COLO668 (cell line): ENCODE data around the gene EEA1.
A peak's percentile ranks its signal among the peaks of the same experiment; 100 is the strongest.
"Not testable (repeated sequence)": the region's sequence is repeated elsewhere in the genome, so short reads cannot be mapped to it uniquely, and the experiment has no call there.

Experiments
- DNase-seq: peaks from one replicate; lab custom pipeline; 2025; ENCODE audit not compliant: unreplicated experiment; lab: John Stamatoyannopoulos, UW

EEA1 gene

DNA sequence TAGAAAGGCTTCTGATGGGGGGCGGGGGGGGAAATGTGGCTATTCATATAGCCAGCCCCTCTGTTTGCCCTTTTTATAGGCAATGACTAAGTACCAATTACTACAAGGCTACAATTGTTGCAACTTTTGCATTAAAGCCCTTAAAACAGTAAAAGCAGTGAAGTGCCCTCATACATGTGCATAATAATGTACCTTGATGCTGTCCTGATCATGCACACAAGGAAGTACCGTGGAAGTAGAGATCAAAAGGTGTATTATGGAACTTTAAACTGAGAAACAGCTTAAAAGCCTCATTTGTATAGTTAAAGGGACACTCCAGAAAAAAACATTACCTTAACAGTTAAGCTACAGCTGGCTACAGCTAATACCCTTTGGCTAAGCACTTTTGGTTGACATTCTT, 114.5 kb downstream of the EEA1 start:
- DNase-seq = no peak

DNA sequence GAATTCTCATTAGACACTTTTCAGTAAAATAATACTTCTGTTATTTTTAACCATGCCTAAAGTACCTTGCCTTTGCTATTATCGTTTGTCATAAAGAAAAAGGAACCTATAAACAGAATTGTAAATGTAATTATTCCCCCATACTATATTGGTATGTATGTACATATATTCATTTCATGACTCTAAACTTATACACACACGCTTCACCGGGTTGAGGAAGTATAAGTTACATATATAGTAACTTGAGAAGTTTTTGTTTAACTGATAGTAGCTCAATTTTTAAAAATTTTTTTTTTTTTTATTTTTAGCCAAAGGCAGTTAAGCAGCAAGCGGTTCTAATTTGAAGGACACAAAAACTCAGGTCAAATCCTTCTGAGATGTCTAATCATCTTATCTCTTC, 118.7 kb downstream of the EEA1 start:
- no peak for DNase-seq

DNA sequence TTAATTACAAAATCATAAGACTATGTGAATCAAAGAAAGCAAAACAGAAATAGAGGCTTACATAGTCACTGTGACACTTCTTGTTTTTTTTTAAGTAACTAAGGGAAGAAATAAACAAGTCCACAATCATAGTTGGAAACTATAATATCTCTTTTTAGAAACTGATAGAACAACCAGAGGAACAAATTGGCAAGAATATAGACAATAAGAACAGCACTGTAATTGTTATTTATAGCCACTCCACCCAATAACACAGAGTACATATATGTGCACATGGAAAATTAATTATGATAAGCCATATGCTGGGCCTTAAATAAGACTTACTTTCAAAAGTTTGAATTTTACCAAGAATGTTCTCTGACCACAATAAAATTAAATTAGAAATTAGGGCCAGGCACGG, 125.2 kb downstream of the EEA1 start:
- DNase-seq = no peak

DNA sequence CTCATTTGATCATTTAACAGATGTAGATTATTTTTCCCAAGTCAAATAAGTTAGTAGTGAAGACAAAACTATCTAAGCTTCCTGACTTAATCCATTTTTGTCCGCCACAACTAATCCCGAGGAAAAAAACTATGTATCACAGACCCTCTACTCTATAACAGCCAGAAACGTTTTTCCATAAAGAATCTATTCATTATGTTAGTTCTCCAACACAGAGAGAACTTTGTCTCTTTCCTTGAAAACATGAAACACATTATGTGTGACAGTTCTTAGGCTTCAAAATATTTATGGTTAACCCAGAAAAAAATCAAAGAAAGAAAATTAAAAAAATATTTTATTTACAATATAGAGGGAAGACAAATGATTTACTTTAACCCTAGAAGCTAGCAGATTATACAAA, 126.2 kb downstream of the EEA1 start:
- no peak for DNase-seq

DNA sequence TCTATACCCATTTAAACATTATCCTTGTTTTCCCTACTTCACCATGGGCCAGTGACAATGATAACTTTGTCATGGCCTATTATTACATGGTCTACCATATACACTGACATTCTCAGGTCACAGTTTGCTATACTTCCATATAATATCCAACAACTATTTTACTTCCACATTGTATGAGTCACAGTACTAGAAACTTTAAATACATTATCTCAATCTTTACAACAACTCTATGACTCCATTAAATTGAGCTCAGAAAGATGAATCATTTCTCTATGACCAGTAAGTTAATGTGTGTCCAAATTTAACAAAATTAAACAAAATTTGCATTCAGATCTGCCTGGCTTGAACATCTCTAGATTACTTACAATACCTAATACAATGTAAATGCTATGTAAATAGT, 132.4 kb downstream of the EEA1 start:
- no peak for DNase-seq

DNA sequence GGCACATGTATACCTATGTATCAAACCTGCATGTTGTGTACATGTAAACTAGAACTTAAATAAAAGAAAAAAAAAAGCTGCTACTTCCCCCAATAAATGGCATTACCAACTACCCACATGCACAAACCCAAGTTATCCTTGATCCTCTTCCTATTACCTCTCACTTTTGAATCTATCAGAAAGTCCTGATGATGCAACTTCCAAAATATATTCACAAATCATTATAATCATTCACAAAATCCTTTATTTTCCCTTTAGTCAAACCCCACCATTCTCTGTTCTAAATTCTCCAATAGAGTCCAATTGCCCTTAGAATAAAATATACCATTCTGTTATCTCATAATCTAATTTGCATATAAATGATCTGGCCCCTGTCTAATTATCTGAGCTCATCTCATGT, 134.3 kb downstream of the EEA1 start:
- DNase-seq = no peak

DNA sequence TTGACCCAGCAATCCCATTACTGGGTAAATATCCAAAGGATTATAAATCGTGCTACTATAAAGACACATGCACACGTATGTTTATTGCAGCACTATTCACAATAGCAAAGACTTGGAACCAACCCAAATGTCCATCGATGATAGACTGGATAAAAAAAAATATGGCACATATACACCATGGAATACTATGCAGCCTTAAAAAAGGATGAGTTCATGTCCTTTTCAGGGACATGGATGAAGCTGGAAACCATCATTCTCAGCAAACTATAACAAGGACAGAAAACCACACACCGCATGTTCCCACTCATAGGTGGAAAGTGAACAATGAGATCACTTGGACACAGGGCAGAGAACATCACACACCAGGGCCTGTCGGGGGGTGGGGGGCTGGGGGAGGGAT, 134.7 kb downstream of the EEA1 start:
- not testable (repeated sequence) for DNase-seq

DNA sequence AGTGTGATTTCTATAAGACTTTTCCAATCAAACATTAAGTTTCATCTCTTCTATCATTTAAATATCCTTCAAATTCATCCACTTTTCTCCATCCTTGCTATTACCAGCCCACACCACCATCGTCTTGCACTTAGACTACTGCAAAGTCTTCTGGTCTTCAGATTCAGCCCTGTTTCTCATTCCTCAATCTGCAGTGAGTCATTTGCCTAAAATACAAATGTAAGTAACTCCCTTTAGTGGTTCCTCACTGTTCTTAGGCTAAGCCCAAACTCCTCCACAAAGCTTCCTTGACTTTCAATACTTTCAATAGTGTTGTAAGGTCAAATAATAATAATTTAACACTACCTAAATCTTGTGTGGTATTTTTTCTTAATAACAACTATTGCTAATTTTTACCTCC, 143.1 kb downstream of the EEA1 start:
- DNase-seq = no peak

DNA sequence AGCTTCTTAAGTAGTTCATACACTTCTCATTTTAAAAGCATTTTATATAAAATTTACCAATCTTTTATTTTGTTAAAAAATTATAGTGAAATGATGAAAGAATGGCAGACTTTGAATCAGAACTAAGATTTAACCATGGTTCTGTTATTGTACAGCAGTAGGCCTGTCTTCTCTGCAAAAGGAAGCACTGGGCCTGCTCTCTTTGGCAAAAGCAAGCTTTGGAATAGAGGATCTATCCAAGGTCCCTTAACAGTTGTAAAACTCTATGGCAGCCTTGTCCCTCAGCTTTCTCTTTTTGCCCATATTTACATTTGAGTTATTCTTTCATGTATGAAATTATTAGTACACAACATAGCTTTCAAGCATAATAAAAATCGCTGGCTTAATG, 143.5 kb downstream of the EEA1 start:
- no peak for DNase-seq

DNA sequence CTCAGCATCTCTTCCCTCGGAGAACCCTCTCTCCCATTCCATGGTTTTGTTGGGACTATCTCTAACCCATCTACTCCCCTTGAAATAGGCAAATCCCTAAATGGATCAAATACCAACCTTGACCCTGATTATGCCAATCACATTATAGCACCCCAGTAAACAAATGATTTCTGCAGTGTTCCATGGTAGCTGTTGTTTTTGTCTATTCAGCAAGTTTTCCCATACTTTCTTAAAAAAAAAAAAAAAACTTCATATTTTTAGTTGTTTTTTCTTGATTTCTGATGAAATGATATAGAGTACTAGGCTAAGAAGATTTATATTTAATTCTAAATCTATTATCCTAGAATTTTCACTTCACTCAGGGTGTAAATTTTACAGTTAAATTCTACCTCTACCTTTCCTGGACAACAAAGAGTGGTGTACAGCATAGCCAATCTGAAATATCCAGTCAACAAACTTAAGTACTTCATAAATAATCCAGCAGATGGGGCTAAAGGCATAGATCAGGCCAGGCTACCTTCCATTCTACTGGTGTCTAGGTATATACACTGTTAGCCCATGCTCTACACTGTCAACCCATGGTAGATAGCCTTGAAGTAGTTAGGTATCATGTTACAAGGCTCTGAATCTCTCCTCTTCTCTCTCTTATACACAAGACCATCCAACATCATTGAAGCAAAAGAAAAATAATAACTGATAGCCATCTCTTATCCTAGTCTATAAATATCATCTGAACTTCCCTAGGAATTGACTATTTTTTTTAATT, 144.1 kb downstream of the EEA1 start:
- DNase-seq = peak; percentile 42

DNA sequence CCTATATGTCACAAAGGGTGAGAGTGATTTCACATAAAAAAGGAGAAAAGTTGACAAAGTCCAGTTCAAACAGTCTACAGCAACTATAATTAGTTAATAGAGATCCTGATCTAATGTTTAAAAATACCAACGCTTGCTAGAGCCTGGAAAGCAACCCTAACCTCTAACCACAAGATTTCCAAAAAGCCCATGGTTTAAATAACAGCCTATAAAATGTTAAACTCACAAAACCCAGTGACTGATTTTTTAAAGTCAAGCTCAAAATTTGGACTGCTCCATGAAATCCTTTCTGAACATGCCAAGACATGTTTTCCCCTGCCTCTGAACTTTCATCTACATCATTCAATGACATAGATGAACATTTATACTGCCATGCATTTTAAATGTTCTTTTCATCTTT, 144.7 kb downstream of the EEA1 start:
- no peak for DNase-seq

DNA sequence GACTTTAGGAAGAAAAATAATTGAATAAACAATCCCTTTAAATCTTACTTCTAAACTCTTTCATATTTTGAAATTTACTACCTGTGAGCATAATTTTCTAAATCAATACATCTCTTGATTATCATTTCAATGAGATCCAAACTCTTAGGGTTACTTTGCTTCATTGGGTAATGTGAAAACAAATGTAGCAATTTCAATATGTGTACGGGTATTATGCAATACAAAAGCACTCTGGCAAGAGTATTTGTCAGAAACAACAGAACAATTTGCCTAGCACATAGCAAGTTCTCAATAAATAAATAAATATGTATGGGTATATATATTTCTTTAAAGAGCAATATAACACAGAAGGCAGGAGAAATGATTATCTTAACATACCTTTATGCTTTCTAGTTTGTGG, 149.2 kb downstream of the EEA1 start:
- no peak for DNase-seq

DNA sequence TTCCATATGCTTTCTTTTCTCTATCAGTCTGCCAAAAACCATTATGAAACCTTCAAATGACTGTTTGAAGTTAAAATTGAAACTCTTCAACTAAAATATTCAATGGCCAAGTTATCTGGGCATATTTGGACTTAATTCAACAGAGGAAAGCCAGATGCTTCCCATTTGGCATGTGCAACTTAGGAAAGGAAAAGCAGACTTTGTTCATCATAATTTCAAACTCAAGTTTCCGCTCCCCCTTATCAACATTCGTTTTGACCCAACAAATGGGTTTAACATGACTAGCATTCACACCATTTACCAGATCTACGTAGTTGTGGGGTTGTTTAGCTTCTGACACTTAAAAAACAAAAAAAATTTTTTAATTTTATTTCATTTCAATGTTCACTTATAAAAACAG, 150.6 kb downstream of the EEA1 start:
- no peak for DNase-seq

DNA sequence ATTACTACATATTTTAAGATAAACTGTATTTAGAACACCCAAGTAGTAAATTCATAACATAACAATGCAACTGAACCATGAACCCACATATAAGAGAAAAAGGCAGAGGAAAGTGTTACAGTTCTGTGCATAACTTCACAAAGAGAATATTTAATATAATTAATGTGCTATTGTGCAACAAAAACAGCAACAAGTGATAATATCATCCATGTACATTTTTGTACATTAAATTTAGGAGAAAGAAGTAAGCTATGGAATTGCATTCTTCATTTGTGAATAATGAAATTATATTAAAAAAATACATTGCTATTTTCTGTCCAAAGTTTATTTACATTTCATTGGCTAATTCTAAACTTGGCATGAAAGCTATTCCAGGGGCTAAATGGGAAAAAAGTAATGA, 153.7 kb downstream of the EEA1 start:
- DNase-seq = no peak

DNA sequence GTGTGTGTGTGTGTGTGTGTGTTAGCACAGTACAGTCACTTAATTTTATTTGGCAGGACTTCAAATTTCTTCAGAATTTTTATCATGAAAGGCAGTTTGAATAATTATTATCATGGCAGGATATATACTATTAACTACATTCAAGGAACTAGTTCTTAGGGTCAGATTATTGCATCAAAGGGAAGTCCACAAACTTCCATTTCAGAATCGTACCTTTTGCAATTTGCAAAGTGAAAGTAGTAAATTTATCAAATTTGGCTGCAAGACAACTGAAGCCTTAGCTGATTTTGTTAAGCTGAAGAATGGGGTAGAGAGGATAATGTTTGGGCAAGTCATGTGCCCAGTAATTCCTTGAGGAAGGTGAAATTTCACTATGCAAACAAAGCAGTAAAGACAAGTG, 158.1 kb downstream of the EEA1 start:
- no peak for DNase-seq

DNA sequence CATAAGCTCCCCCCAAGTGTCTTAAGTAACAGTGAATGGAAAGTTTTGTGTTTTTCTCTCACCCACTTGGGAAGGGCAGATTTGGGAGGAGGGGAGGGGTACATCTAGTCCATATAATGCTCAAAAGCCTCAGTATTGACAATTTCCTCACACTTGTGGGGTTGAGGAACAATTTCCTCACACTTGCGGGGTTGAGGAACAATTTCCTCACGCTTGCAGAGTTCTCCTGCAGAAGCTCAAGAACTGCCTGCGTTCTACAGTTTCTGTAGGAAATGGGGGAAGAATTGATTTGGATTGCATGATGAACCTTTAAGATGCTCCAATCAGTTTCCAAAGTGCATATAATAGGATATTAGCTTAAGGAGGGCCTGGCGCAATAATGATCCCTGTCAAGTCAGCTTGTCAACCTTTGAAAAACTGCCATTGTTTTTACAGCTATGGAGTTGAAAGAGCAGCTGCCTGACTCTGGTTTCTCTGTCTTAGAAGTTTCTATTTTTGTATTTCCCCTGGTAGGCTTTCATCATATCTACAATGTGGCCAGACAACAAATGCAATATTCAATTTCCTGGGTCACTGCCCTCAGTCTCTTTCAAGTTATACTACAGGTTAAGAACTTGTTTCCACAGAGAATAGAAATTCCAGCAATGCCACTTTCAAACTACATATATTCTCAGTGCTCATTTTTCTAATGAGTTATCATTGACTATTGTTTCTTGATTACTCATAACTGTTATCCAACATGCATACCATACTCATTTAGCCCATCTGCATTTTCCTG, 159.8 kb downstream of the EEA1 start:
- no peak for DNase-seq

DNA sequence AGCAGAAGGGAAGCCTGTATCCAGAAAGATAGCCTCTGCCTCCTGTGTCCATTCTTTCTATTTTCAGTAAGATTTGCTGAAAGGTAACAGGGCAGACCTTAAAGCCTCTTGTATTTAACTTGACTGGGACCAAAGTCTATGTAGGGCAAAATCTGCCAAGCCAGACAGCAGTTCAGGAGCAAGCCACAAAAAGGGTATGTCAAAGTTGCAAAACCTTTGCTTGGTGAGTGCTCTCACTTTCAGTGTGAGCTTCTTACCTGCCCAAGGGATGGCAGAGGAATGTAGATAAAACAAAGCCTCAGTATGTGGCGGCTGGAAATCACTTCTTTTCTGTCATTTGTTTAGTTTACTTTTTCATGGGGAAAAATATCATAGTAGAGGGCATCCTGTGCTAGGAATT, 163.2 kb downstream of the EEA1 start:
- no peak for DNase-seq

DNA sequence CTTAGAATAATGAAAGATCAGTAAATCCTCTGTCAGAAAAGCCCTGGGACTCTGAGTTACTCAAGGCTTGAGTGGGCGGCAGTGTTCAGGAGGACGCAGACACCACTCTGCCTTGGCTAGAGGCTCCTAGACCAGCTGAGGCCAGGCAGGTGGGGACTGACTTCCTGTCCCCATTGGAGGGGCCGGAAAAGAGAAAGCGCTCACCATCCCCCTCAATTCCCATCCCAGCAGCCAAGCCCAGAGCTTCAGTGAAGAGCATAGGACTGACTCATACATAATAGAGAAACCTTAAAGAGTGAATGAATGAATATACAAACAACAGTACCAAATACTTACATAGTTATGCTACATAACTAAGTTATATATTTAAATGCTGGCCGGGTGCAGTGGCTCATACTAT, 164.3 kb downstream of the EEA1 start:
- DNase-seq = no peak

DNA sequence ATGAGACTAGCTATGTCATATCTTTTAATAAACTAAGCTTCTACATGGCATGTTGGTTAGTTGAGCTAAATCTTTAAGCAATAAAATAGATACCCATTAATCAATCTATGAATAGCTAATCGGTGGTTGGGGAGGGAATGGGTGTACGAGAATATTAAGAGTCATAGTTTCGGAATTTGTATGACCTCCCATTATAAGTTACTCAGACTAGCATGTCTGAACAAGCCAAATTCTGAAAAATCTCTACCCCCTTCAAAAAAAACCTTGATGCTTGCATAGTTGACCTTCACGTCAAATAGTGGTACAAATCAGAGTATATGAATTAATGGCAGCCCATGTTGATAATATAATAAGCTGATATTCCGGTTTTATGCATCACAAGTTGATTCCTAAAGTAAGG, 166.3 kb downstream of the EEA1 start:
- no peak for DNase-seq

DNA sequence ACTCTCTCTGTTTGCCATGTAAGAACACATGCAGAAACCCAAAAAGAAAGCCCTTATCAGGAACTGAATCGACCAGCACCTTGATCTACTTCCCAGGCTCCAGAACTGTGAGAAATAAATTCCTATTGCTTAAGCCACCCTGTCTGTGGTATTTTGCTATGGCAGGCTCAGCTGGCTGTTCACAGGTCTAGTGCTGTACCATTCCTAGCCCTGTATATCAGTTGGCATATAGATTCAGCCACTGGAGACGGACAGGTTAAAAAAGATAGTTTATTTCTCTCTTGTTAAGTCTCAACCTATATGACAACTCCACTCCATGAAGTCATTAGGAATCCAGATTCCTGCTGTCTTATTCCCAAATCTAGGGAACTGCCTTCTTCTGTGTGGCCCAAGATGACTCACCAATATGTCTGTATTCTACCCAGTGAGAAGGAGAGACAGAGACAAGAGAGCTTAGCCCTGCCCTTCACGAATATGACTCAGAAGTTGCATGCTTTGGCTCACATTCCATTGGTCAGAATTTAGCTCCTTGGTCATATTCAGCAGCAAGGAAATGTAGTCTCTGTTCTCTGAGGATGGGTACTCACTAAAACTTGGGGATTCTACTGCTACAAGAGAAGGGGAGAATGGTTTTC, 169.3 kb downstream of the EEA1 start:
- DNase-seq = no peak

DNA sequence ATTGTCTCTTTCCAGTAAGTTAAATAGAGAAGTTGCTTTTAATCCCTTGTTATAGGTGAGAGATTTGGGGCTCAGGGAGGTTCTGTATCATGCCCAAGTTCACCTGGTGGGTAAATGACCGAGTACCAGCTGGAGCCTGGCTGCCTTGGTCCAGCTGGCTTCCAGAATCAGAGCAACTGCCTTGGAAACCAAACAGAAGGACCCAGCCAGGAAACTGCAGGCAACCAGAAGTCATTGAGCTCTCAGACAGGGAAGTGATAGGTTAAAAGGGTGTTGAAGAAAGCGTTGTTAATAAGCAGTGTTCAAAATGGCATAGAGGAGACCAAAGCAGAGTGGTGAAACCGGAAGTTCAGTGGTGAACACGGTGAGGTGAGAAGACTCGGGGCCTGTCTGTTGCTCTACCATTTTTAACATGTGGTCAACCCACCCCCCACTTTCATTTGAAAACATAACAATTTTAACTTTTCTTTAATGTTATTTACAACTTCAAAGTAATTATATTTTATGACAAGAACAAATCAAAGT, 171.4 kb downstream of the EEA1 start:
- DNase-seq = no peak
